Stimulated activated CD8-positive, alpha-beta memory T cell treated with anti-CD3 and anti-CD28 coated beads, Interleukin-15, amount 100 ng/mL, for 48 hours (primary cell): ENCODE measurements around the gene ZCCHC24.
"Not testable (repeated sequence)": the region's sequence is repeated elsewhere in the genome, so short reads cannot be mapped to it uniquely, and the experiment has no call there.

ENCODE experiments used
- DNase-seq, 2 donors: peaks; one replicate each; pipeline ENCODE4 v3.0.0-alpha.2; 2020; ENCODE audit warnings: low read depth in 2 of 2

ZCCHC24 gene

GRCh38 chr10:79346388-79347225 is 98.8 kb downstream of the ZCCHC24 start:
- no peak for DNase-seq

- DNase-seq, result no peak
Observed at GRCh38 chr10:79346012-79346340, 99.4 kb downstream of the ZCCHC24 start.

- no peak for DNase-seq
Observed at GRCh38 chr10:79345241-79346011, 100.0 kb downstream of the ZCCHC24 start.

GRCh38 chr10:79344502-79345195 is 100.8 kb downstream of the ZCCHC24 start:
- no peak for DNase-seq

- no peak for DNase-seq
Observed at GRCh38 chr10:79342811-79343561, 102.4 kb downstream of the ZCCHC24 start.

- no peak for DNase-seq
Observed at GRCh38 chr10:79342295-79342761, 103.1 kb downstream of the ZCCHC24 start.

- no peak for DNase-seq
Observed at GRCh38 chr10:79340646-79341244, 104.7 kb downstream of the ZCCHC24 start.

GRCh38 chr10:79339266-79339665 is 106.2 kb downstream of the ZCCHC24 start:
- no peak for DNase-seq

GRCh38 chr10:79337783-79338469 is 107.5 kb downstream of the ZCCHC24 start:
- DNase-seq, result not testable (repeated sequence)

- DNase-seq, result no peak
Observed at GRCh38 chr10:79336739-79337138, 108.7 kb downstream of the ZCCHC24 start.

GRCh38 chr10:79336276-79336675 is 109.1 kb downstream of the ZCCHC24 start:
- DNase-seq, result no peak

GRCh38 chr10:79335470-79336235 is 109.8 kb downstream of the ZCCHC24 start:
- no peak for DNase-seq

- DNase-seq, result no peak
Observed at GRCh38 chr10:79335094-79335469, 110.3 kb downstream of the ZCCHC24 start.

GRCh38 chr10:79334573-79334972 is 110.9 kb downstream of the ZCCHC24 start:
- no peak for DNase-seq

GRCh38 chr10:79333513-79333912 is 111.9 kb downstream of the ZCCHC24 start:
- no peak for DNase-seq

GRCh38 chr10:79332610-79333315 is 112.7 kb downstream of the ZCCHC24 start:
- not testable (repeated sequence) for DNase-seq
